GM10248 (cell line): ENCODE measurements around the gene AP1G2.
A peak's percentile ranks its signal among the peaks of the same experiment; 100 is the strongest.

Experiments
- CTCF ChIA-PET: fragments of 300-600 bp; sonication (Branson Sonifier 250); formaldehyde crosslinking; extraction: SDS; loops from one replicate; lab custom pipeline; 2021; ENCODE audit warnings: antibody characterized with exemption; lab: Yijun Ruan, JAX
- POLR2A ChIA-PET: fragments of 350-650 bp; sonication (Branson Sonifier 250); formaldehyde crosslinking; extraction: SDS; loops from one replicate; lab custom pipeline; 2020; ENCODE audit warnings: antibody characterized with exemption; lab: Yijun Ruan, JAX
- DNase-seq: peaks from one replicate; pipeline ENCODE4 v3.0.0; 2012; ENCODE audit errors: extremely low spot score
- CTCF ChIP-seq: IDR thresholded peaks from 2 replicates; pipeline ENCODE4 v1.5.1; 2012; ENCODE audit warnings: mild to moderate bottlenecking, low read depth; ENCODE audit errors: extremely low read depth, missing control alignments, control extremely low read depth

AP1G2 gene

GRCh38 chr14:23605931-23606585, 38.5 kb upstream of the AP1G2 start:
- POLR2A ChIA-PET: interaction anchor here (0.6 to 1.0 kb wide), 2 partner anchors 17 to 590 kb away, joined by 3 read pairs; no protein-coding TSS in a partner anchor
- TF ChIP-seq CTCF: no peak
- DNase-seq: peak; percentile 76
- CTCF ChIA-PET: interaction anchor here (0.9 to 11.1 kb wide), 10 partner anchors 13 to 341 kb away, joined by 3 to 95 read pairs (median 4); no protein-coding TSS in a partner anchor

- no peak for DNase-seq
- TF ChIP-seq CTCF: no peak
- ChIA-PET POLR2A (no interaction called here), CTCF (interaction anchor here (1.3 to 11.1 kb wide), 5 partner anchors 12 to 306 kb away, joined by 3 to 95 read pairs (median 10); no protein-coding TSS in a partner anchor)
These were observed 37.1 kb upstream of the AP1G2 start for GRCh38 chr14:23604675-23605170.

- ChIA-PET CTCF (interaction anchor here (7.7 to 11.1 kb wide), 2 partner anchors 15 to 28 kb away, joined by 59 to 95 read pairs; no protein-coding TSS in a partner anchor), POLR2A (no interaction called here)
- TF ChIP-seq CTCF: no peak
- no peak for DNase-seq
These were observed 36.6 kb upstream of the AP1G2 start for GRCh38 chr14:23604148-23604547.

GRCh38 chr14:23603103-23603502, 35.5 kb upstream of the AP1G2 start:
- ChIA-PET CTCF (interaction anchor here (0.7 to 7.7 kb wide), 7 partner anchors 11 to 327 kb away, joined by 3 to 59 read pairs (median 3); no protein-coding TSS in a partner anchor), POLR2A (no interaction called here)
- DNase-seq: no peak
- no peak for TF ChIP-seq CTCF

- TF ChIP-seq CTCF: no peak
- no peak for DNase-seq
- ChIA-PET CTCF (interaction anchor here (0.7 to 7.7 kb wide), 8 partner anchors 12 to 328 kb away, joined by 3 to 59 read pairs (median 3); no protein-coding TSS in a partner anchor), POLR2A (no interaction called here)
These were observed 34.8 kb upstream of the AP1G2 start for GRCh38 chr14:23602181-23603095.

GRCh38 chr14:23601845-23602180, 34.2 kb upstream of the AP1G2 start:
- ChIA-PET CTCF (interaction anchor here (1.1 to 7.7 kb wide), 4 partner anchors 13 to 309 kb away, joined by 3 to 59 read pairs (median 12); no protein-coding TSS in a partner anchor), POLR2A (no interaction called here)
- TF ChIP-seq CTCF: no peak
- no peak for DNase-seq
